NT2/D1 (cell line): Measurements from ENCODE around the gene GNB3.
"Not testable (repeated sequence)": the region's sequence is repeated elsewhere in the genome, so short reads cannot be mapped to it uniquely, and the experiment has no call there.

Experiments
- DNase-seq: peaks from one replicate; pipeline ENCODE4 v3.0.0-alpha.2; 2011; ENCODE audit warnings: low read depth, low spot score
- H3K27me3 ChIP-seq: 2 replicates; pipeline ENCODE4 v1.6.0; 2011; ENCODE audit warnings: mild to moderate bottlenecking; ENCODE audit not compliant: insufficient read length, insufficient read depth
- H3K36me3 ChIP-seq: 2 replicates; pipeline ENCODE4 v1.6.1; 2011; ENCODE audit warnings: mild to moderate bottlenecking, low read length, mixed read lengths; ENCODE audit not compliant: insufficient read depth, insufficient read length
- H3K4me1 ChIP-seq: 2 replicates; pipeline ENCODE4 v1.5.1; 2011; ENCODE audit not compliant: insufficient read depth, insufficient read length
- H3K4me3 ChIP-seq: 2 replicates; pipeline ENCODE4 v1.5.1; 2011; ENCODE audit warnings: low read depth; ENCODE audit not compliant: insufficient read length
- H3K9ac ChIP-seq: 2 replicates; pipeline ENCODE4 v1.6.0; 2011; ENCODE audit warnings: low read depth; ENCODE audit not compliant: insufficient read length
- H3K9me3 ChIP-seq: 2 replicates; pipeline ENCODE4 v1.5.1; 2011; ENCODE audit warnings: mild to moderate bottlenecking, low read length; ENCODE audit not compliant: insufficient read depth
- SUZ12 ChIP-seq: IDR thresholded peaks from 2 replicates; pipeline ENCODE4 v1.6.1; 2011; ENCODE audit not compliant: insufficient read length, insufficient read depth; ENCODE audit errors: extremely low read depth
- YY1 ChIP-seq: IDR thresholded peaks from 2 replicates; pipeline ENCODE4 v1.6.1; 2011; ENCODE audit not compliant: insufficient read length, insufficient read depth
- ZNF274 ChIP-seq: IDR thresholded peaks from 2 replicates; pipeline ENCODE4 v1.6.1; 2011; ENCODE audit warnings: mild to moderate bottlenecking, low read depth, low read length

GNB3 gene

DNA sequence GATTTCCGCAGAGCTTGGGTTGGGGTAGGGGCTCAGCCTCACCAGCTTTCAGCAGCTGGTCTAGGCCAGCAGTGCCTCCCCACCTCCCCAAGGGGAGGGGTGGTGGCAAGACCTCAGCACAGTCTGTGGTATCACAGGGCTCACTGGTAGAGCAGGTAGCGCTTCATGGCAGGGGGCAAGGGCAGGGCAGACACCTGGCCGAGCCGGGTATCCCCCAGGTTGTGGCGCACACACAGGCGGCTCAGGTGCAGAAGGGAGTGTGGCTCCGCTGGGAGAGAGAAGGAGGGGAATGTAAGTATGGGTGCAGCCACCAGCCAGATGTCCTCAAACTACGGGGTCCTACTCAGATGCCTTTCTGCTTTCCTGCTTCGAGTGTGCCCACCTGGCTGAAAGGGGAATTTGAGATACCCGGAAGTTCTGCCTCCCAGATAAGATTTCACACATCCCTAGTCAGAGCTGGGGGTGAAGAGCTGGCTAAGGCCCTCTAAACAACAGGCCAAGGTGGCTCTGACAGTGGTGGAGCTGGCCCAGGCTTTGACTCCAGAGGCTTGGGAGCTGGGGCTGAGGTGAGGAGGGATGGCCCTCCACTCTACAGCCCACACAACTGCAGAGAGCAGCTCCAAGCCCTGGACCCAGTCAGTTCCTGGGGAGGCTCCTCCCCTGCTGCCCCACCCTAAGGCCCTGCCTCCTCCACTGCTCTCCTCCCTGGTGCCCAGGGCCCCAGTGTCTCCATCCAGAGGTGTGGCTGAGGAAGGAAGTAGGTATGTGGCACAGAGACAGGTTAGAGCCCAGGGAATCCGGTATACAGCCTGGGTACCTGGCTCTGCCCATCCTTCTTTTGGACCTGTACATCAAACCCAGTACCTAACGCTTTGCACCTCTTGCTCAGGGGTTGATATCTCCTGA, 30.6 kb downstream of the GNB3 start:
- DNase-seq: no peak
- Histone ChIP-seq H3K4me3 (peak overlapping the region; percentile 98), H3K9ac (peak overlapping the region; percentile 99), H3K9me3 (no peaks in the 10 kb centered on the region), H3K4me1 (peaks cover 33% of the 10 kb centered on the region), H3K27me3 (no peaks in the 10 kb centered on the region), H3K36me3 (peaks cover 54% of the 10 kb centered on the region)
- TF ChIP-seq YY1: no peak
- TF ChIP-seq ZNF274: no peak
- no peak for TF ChIP-seq SUZ12

DNA sequence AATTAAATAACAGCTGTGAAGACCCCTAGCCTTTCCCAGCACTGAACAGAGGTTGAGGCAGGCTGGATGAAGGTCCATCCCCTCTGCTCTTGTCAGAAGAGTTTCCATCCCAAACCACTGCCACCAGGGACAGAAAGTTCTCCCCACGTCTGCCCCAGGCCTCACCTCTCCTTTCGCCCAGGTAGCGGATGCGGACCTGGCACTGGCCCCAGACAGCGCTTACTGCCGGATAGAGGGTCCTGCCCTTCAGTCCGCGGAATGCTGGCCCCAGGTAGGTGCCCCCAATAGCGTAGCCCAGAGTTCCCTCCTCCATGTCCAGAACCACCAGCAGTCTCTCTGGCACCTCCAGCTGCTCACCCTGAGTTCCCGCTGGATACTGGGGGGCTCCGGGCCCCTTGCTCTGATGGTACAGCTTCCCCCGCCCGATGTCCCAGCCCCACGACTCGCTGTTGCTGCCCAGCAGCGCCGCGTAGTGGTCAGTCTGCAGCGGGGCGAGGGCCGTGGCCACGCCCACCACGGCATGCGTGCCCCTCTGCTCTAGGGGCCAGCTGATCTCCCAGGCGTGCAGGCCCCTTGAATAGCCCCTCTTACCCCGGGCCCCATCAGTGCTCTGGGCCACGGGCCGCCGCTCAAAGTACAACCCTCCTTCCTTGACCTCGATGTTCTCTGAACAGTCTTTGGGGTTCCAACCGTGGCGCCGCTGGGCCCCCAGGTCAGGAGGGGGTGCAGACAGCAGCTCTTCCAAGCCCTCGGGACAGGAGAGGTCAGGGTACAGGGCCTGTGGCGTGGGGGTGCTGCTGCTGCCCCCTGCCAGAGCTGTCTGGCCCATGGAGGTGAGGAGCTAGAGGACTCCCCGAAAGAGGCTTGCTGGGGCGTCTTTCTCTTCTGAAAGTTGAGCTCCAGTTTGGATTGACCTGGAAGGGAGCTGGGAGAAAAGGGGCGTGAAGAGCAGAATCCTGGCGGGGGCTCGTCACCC, 31.6 kb downstream of the GNB3 start:
- peak overlapping the region; percentile 99 for H3K9ac ChIP-seq
- peaks cover 28% of the 10 kb centered on the region for H3K4me1 ChIP-seq
- no peaks in the 10 kb centered on the region for H3K27me3 ChIP-seq
- H3K4me3 ChIP-seq: peak overlapping the region; percentile 98
- TF ChIP-seq ZNF274 (no peak), SUZ12 (no peak), YY1 (no peak)
- peak; percentile 95 for DNase-seq
- no peaks in the 10 kb centered on the region for H3K9me3 ChIP-seq
- peaks cover 56% of the 10 kb centered on the region for H3K36me3 ChIP-seq

DNA sequence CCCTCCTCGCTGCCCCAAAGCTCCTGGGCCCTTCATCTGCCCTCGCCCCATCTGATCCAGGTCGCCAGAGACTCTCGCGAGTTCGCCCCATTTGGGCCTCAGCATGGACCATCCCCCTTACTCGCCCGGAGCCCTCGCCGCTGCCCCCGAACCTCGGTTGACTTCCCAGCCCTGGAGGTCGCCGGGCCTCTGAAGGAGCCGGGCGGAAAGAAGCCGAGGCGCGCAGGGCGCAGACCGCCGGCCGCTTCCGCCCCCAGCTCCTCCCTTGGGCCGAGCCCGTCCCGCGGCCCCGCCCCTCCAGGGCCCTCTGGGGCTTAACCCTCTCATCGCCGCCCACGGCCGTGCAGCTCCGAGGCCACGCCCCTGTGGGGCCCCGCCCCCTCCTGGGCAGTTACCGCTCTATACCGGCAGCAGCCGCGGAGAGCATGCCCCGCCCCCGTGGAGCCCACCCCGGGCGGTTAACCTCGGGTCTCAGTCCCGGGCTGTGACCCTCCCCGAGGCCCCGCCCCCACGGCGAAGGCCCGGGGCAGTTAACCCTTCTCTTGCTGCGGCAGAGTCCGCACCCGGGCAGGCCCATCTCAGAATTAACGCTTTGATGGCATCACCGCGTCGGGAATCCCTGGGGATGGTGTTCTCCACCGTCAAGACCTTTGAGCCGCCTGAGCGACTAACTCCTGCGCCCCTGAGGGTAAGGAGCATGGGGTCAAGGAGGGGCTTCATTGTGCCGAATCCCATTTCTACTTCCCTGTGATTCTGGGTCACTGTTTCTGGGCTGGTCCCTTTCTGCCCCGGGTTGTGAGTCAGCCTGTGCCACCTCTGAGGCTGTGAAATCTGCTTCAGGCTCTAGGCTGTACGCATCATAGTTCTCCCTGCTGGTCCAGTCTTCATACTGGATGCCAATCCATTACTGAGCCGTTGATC, 32.6 kb downstream of the GNB3 start, which contains the start of gene SPSB2:
Gene SPSB2, minus strand, starts transcription at position 210 of the 921 bp plus-strand sequence. CDS start 402 bp downstream, outside the sequence.
- peaks cover 28% of the 10 kb centered on the region for H3K4me1 ChIP-seq
- H3K9me3 ChIP-seq: no peaks in the 10 kb centered on the region
- H3K36me3 ChIP-seq: peaks cover 51% of the 10 kb centered on the region
- H3K9ac ChIP-seq: peak within 1 kb of the TSS; percentile 99
- peak; percentile 100 for DNase-seq
- H3K27me3 ChIP-seq: no peaks in the 10 kb centered on the region
- peak within 1 kb of the TSS; percentile 98 for H3K4me3 ChIP-seq
- no peak for TF ChIP-seq SUZ12

DNA sequence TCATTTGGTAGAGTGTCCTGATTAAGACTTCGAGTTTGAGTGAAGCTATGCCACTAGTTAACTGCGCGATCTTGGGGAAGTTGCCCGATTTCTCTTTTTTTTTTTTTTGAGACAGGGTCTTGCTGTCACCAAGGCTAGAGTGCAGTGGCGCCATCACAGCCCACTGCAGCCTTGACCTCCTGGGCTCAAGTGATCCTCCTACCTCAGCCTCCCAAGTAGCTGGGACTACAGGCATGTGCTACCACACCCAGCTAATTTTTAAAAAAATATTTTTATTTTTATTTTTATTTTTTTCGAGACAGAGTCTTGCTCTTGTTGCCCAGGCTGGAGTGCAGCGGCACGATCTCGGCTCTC, 33.3 kb downstream of the GNB3 start:
- H3K4me3 ChIP-seq: peak overlapping the region; percentile 61
- peaks cover 27% of the 10 kb centered on the region for H3K4me1 ChIP-seq
- not testable (repeated sequence) for DNase-seq, H3K9me3 ChIP-seq, H3K27me3 ChIP-seq
- peak overlapping the region; percentile 84 for H3K9ac ChIP-seq
- H3K36me3 ChIP-seq: peaks cover 44% of the 10 kb centered on the region

DNA sequence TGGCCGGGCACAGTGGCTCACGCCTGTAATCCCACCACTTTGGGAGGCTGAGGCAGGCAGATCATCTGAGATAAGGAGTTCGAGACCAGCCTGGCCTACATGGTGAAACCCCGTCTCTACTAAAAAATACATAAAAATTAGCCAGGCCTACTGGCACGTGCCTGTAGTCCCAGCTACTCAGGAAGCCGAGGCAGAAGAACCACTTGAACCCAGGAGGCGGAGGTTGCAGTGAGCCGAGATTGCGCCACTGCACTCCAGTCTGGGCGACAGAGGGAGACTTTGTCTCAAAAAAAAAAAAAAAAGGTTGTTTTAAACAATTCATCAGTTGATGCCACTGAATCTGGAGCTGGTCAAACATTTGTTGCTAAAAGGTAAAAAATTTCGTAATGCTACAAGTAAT, 39.1 kb downstream of the GNB3 start:
- H3K9ac ChIP-seq: peak overlapping the region; percentile 22
- peaks cover 29% of the 10 kb centered on the region for H3K36me3 ChIP-seq
- H3K4me3 ChIP-seq, H3K9me3 ChIP-seq, DNase-seq, H3K27me3 ChIP-seq: not testable (repeated sequence)
- H3K4me1 ChIP-seq: peaks cover 17% of the 10 kb centered on the region

DNA sequence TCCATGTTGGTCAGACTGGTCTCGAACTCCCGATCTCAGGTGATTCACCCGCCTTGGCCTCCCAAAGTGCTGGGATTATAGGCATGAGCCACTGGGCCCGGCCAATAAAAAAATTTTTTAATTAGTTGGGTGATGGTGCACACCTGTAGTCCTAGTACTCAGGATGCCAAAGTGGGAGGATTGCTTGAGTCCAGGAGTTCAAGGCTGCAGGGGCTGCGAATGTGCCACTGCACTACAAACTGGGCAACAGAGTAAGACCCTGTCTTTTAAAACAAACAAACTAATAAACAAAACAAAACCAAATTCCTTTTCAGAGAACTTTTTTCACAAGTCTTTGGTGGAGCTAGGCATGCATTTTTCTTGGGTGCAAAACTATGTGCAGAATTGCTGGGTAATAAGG, 42.5 kb downstream of the GNB3 start:
- no peak overlapping the region for H3K4me3 ChIP-seq
- H3K9ac ChIP-seq: no peak overlapping the region
- H3K36me3 ChIP-seq: peaks cover 19% of the 10 kb centered on the region
- DNase-seq: no peak
- H3K4me1 ChIP-seq: peaks cover 23% of the 10 kb centered on the region
- TF ChIP-seq ZNF274 (no peak), YY1 (no peak), SUZ12 (no peak)
- no peaks in the 10 kb centered on the region for H3K27me3 ChIP-seq
- no peaks in the 10 kb centered on the region for H3K9me3 ChIP-seq

DNA sequence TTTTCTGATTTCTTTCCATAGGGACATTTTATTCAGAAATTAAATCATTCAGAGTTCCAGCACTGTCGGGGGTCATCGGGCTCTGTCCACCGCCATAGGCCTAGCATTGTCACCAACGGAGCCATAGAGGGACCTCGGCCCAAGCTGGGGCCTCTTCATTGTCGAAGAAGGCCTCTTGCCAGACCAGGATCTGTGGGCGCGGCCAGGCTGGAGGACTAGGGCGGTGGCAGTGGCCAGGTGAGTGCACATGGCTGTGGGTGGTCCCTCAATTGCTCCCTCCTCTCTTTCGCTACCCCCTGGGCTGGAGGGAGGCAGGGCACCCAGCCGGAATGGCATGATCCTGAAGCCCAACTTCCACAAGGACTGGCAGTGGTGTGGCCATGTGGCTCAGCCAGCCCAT, 43.0 kb downstream of the GNB3 start:
- Histone ChIP-seq H3K27me3 (no peaks in the 10 kb centered on the region), H3K4me3 (no peak overlapping the region), H3K36me3 (peaks cover 19% of the 10 kb centered on the region), H3K9me3 (no peaks in the 10 kb centered on the region), H3K4me1 (peaks cover 25% of the 10 kb centered on the region), H3K9ac (peak overlapping the region; percentile 0)
- TF ChIP-seq SUZ12: no peak
- TF ChIP-seq ZNF274: no peak
- no peak for TF ChIP-seq YY1
- DNase-seq: no peak
